CD8-positive, alpha-beta memory T cell (primary cell): Measurements from ENCODE around the gene UCP2. TPM values are rescaled to one million over a fixed set of nuclear protein-coding genes. Genes with fewer than 3 reads are reported as not detected.

ENCODE experiments used
- CTCF ChIA-PET: fragments of 350-600 bp; sonication (Branson Sonifier 250); formaldehyde crosslinking; loops from one replicate; lab custom pipeline; 2021; ENCODE audit warnings: antibody characterized with exemption; lab: Charles Lee
- POLR2A ChIA-PET: fragments of 350-600 bp; sonication (Branson Sonifier 250); formaldehyde crosslinking; loops from one replicate; lab custom pipeline; 2021; ENCODE audit warnings: antibody characterized with exemption; lab: Charles Lee
- DNase-seq, 5 donors: peaks; one replicate each; pipeline versions ENCODE4 v3.0.0 to v3.0.0-alpha.2; 2020 to 2022; ENCODE audit warnings: mixed read lengths in 1 of 5
- H3K27ac ChIP-seq: one replicate; pipeline ENCODE4 v1.7.0; 2013; ENCODE audit warnings: low read depth, mild to moderate bottlenecking, low read length, moderate library complexity
- H3K27me3 ChIP-seq: 2 replicates; pipeline ENCODE4 v1.7.0; 2013; ENCODE audit warnings: low read length, mild to moderate bottlenecking; ENCODE audit not compliant: insufficient read depth, poor library complexity, severe bottlenecking
- H3K36me3 ChIP-seq: 2 replicates; pipeline ENCODE4 v1.7.0; 2013; ENCODE audit warnings: mild to moderate bottlenecking, low read length, moderate library complexity; ENCODE audit not compliant: insufficient read depth
- H3K4me1 ChIP-seq: 2 replicates; pipeline ENCODE4 v1.7.0; 2013; ENCODE audit warnings: mild to moderate bottlenecking, low read length, moderate library complexity; ENCODE audit not compliant: insufficient read depth
- H3K4me3 ChIP-seq: 2 replicates; pipeline ENCODE4 v1.7.0; 2013; ENCODE audit warnings: mild to moderate bottlenecking, low read length
- H3K9me3 ChIP-seq: 2 replicates; pipeline ENCODE4 v1.7.0; 2013; ENCODE audit warnings: mild to moderate bottlenecking, low read length
- H3K27ac Mint-ChIP-seq, 8 donors: one replicate each; pipeline ENCODE4 v1.8.0; 2020 to 2021; ENCODE audit warnings: mixed read lengths in 8 of 8, mild to moderate bottlenecking in 6 of 8, inconsistent platforms in 3 of 8, moderate library complexity in 3 of 8
- H3K27me3 Mint-ChIP-seq, 2 donors: one replicate each; pipeline ENCODE4 v1.8.0; 2020 to 2021; ENCODE audit warnings: mixed read lengths in 2 of 2, mild to moderate bottlenecking in 1 of 2, moderate library complexity in 1 of 2
- H3K36me3 Mint-ChIP-seq, 3 donors: one replicate each; pipeline ENCODE4 v1.8.0; 2020 to 2021; ENCODE audit warnings: mixed read lengths in 3 of 3, inconsistent platforms in 1 of 3, mild to moderate bottlenecking in 1 of 3
- H3K4me1 Mint-ChIP-seq, 3 donors: one replicate each; pipeline ENCODE4 v1.8.0; 2020 to 2021; ENCODE audit warnings: mixed read lengths in 3 of 3, inconsistent platforms in 1 of 3, mild to moderate bottlenecking in 1 of 3
- H3K4me3 Mint-ChIP-seq, 7 donors: one replicate each; pipeline ENCODE4 v1.8.0; 2020 to 2021; ENCODE audit warnings: mixed read lengths in 7 of 7, mild to moderate bottlenecking in 6 of 7, moderate library complexity in 4 of 7, inconsistent platforms in 2 of 7
- H3K9me3 Mint-ChIP-seq, 5 donors: one replicate each; pipeline ENCODE4 v1.8.0; 2020 to 2022; ENCODE audit warnings: mixed read lengths in 5 of 5, mild to moderate bottlenecking in 3 of 5, moderate library complexity in 2 of 5, inconsistent platforms in 1 of 5
- polyA plus RNA-seq: library from polyadenylated mRNA; unstranded; fragments of 300-500 nt; fragmentation: Illumina TruSeq; gene quantifications from one replicate; pipeline ENCODE4 v1.2.3, GENCODE V29; 2021
- total RNA-seq, 2 experiments: library from RNA; stranded (reverse); gene quantifications; one replicate each; pipeline ENCODE4 v1.2.3, GENCODE V29; 2021

UCP2 gene, protein sequence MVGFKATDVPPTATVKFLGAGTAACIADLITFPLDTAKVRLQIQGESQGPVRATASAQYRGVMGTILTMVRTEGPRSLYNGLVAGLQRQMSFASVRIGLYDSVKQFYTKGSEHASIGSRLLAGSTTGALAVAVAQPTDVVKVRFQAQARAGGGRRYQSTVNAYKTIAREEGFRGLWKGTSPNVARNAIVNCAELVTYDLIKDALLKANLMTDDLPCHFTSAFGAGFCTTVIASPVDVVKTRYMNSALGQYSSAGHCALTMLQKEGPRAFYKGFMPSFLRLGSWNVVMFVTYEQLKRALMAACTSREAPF
- total RNA-seq: 100 to 1,000 TPM; 279 to 295 TPM
- 962 TPM for polyA plus RNA-seq

DNA sequence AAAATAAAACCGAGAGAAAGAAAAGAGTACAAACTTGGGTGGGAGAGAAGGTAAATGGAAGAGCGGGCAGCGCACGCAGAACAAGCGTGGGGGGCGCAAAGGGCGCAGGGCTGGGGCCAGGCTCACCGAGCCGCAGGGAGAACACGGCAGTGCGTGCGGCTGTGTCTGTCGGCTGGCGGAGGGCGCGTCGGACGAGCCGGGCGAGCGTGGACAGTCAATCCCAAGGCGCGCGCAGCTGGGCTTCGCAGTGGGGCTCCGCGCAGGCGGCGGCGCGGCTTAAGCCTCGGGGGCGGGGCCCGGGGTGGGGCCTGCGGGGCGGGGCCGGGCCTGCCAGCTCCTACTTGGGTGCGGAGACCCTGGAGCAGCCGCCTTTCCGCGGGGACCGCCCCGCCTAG lies at the start of gene UCP2:
UCP2 (minus strand) TSS at position 249 of the 395 bp plus-strand sequence. CDS start 4,465 bp downstream, outside the sequence.
- Histone ChIP-seq H3K4me3 (peak within 1 kb of the TSS; percentile 97), H3K27ac (peak within 1 kb of the TSS; percentile 95), H3K36me3 (peaks cover 33% of the 10 kb centered on the region), H3K4me1 (peaks cover 45% of the 10 kb centered on the region), H3K9me3 (no peaks in the 10 kb centered on the region), H3K27me3 (no peaks in the 10 kb centered on the region)
- POLR2A ChIA-PET: interaction anchor here (0.7 to 6.8 kb wide), 8 partner anchors 12 to 1999 kb away, joined by 3 to 150 read pairs (median 5); partner anchors contain the start of gene C2CD3
- Mint-ChIP-seq H3K9me3 (peaks cover 0 to 4% (median 0%) of the 10 kb centered on the region in 5 donors), H3K27ac (peak within 1 kb of the TSS; percentile 94 to 100 (median 100)), H3K4me3 (peak within 1 kb of the TSS; percentile 98 to 100 (median 99)), H3K27me3 (peaks cover 0 to 4% of the 10 kb centered on the region in 2 donors), H3K4me1 (peaks cover 43 to 56% (median 47%) of the 10 kb centered on the region in 3 donors), H3K36me3 (peaks cover 20 to 54% (median 23%) of the 10 kb centered on the region in 3 donors)
- peak; percentile 72 to 88 (median 80) for DNase-seq
- CTCF ChIA-PET: interaction anchor here (1.0 to 5.6 kb wide), 6 partner anchors 9 to 23 kb away, joined by 3 to 40 read pairs (median 6); no protein-coding TSS in a partner anchor

DNA sequence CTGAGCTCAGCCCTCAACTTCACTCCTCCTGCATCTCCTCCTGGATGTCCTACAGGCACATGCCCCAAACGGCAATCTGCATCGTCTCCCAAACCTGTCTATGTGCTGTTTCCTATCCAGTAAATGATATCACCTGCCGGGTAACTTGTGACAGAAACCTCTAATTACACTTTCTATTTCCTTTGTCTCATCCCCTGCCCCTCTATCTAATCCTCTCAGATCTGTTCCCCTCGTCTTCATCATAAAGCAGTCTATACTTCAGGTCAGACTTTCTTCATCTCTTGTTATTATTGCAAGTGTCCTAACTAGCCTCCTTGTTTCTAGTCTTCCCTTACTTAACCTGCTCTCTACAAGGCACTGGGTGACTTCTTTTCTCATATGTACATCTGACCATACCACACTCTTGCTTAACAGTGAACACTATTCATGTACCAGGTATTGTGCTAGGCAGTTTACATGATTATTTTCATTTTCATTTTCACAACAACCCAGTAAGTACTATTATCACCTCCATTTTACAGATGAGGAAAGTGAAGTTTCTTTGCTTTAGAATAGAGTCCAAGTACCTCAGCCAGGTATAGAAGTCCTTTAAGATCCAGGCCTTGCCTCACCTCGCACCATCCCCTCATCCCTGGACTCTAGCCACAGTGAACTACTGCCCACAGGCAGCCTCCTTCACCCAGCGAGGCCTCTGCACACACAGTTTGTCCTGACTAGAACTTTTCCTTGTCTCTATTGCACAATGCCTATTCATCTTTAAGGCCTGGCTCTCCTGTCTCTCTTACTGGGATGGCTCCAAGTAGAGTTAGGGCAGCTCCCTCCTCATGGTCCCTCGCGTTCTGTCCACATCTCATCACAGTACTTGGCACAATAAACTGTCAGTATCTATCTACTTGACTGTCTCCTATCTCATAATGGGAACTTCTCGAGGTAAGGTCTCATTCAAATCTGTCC lies 48.4 kb upstream of the UCP2 start:
- H3K4me1 Mint-ChIP-seq: peaks cover 23 to 38% (median 36%) of the 10 kb centered on the region in 3 donors
- peaks cover 15% of the 10 kb centered on the region for H3K4me1 ChIP-seq
- H3K27ac Mint-ChIP-seq: peak overlapping the region; percentile 73 to 99 (median 84)
- no peaks in the 10 kb centered on the region for H3K27me3 ChIP-seq
- CTCF ChIA-PET: interaction anchor here (0.6 to 1.1 kb wide), 4 partner anchors 17 to 66 kb away, joined by 3 to 4 read pairs (median 3); no protein-coding TSS in a partner anchor
- POLR2A ChIA-PET: no interaction called here
- H3K9me3 Mint-ChIP-seq: no peaks in the 10 kb centered on the region
- no peaks in the 10 kb centered on the region for H3K27me3 Mint-ChIP-seq
- peak overlapping the region; percentile 15 for H3K4me3 ChIP-seq
- no peak overlapping the region for H3K27ac ChIP-seq
- peaks cover 11 to 58% (median 19%) of the 10 kb centered on the region in 3 donors for H3K36me3 Mint-ChIP-seq
- no peak for DNase-seq
- H3K9me3 ChIP-seq: no peaks in the 10 kb centered on the region
- H3K36me3 ChIP-seq: peaks cover 7% of the 10 kb centered on the region
- H3K4me3 Mint-ChIP-seq: peak overlapping the region; percentile 27 to 79 (median 69)

DNA sequence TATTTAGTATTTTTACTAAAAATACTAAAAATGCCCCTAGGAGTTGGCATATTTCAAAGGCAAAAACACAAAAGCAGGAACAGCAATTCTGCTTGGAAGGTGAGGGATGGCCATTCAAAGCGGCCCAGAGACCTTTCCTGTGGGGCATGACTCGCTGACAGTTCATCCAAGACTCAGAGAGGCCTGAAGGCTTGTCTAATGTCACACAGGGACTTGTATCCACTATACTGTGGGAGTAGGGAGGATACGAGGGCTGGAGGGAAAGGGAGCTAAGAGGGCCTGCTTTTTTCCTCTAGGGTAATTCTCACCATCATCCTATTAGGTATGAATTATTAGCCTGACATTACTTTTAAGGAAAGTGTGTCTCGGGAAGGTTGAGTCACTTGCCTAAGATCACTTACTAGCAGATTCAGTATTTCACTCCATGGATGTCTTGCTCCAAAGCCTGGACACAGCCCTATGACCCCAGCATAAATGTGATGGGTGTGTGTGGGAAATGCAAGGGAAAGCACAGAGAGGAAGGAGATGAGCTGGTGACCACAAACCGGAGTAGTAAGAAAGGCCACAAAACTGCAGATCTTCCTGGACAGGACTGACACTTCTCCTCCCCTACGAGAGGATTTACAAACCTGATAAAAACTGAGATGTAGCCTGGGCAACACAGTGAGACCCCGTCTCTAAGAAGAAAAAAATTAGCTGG lies 43.0 kb upstream of the UCP2 start:
- no peaks in the 10 kb centered on the region for H3K27me3 Mint-ChIP-seq
- Histone ChIP-seq H3K27ac (no peak overlapping the region), H3K4me3 (no peak overlapping the region), H3K27me3 (no peaks in the 10 kb centered on the region), H3K9me3 (no peaks in the 10 kb centered on the region), H3K36me3 (no peaks in the 10 kb centered on the region), H3K4me1 (peaks cover 14% of the 10 kb centered on the region)
- H3K4me3 Mint-ChIP-seq: peak overlapping the region in 2 of 7 donors; percentile 11 to 29
- ChIA-PET POLR2A (no interaction called here), CTCF (interaction anchor here (0.6 to 1.4 kb wide), 3 partner anchors 12 to 61 kb away, joined by 3 read pairs; no protein-coding TSS in a partner anchor)
- no peaks in the 10 kb centered on the region for H3K9me3 Mint-ChIP-seq
- peaks cover 20 to 38% (median 26%) of the 10 kb centered on the region in 3 donors for H3K4me1 Mint-ChIP-seq
- peaks cover 22 to 42% (median 22%) of the 10 kb centered on the region in 3 donors for H3K36me3 Mint-ChIP-seq
- DNase-seq: no peak
- H3K27ac Mint-ChIP-seq: peak overlapping the region in 5 of 8 donors; percentile 11 to 75 (median 40)

DNA sequence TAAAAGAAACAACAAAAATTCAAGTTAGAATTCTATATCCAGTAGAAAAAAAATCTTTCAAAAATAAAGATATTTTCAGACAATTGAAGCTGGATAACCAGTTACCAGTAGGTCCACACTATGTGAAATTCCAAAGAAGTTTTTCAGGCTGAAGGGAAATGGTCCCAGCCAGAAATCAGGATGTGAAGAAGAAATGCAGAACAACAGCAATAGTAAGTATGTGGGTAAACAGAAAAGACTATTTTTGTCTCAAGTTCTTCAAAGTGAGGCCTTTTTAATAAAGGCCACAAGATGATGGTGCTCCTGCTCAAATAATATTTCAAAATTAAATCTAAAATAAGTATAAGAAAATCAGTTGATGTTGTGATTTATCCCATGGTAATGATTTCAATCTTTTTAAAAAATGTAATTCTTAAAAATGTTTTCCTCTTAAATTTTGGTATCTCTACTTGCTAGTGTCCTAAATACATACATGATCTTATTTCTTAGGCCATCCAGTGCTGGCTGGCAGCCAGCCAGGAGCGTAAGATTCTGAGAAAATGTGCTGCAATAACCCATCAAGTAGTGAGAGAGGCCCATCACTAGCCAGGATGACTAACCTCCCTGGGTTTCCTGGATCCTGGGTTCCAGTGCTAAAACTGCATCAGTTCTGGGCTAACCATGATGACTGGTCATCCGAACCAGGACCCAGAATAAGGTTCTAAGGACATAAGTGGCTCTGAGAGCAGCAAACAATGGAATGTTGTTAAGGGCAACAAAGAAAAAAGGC lies 41.8 kb upstream of the UCP2 start:
- ChIA-PET CTCF (no interaction called here), POLR2A (no interaction called here)
- Histone ChIP-seq H3K36me3 (no peaks in the 10 kb centered on the region), H3K4me1 (peaks cover 20% of the 10 kb centered on the region), H3K27me3 (no peaks in the 10 kb centered on the region), H3K9me3 (no peaks in the 10 kb centered on the region), H3K4me3 (no peak overlapping the region), H3K27ac (no peak overlapping the region)
- Mint-ChIP-seq H3K27ac (peak overlapping the region in 2 of 8 donors; percentile 25 to 49), H3K4me3 (no peak overlapping the region), H3K9me3 (no peaks in the 10 kb centered on the region), H3K27me3 (no peaks in the 10 kb centered on the region), H3K4me1 (peaks cover 13 to 28% (median 17%) of the 10 kb centered on the region in 3 donors), H3K36me3 (peaks cover 22 to 42% (median 22%) of the 10 kb centered on the region in 3 donors)
- no peak for DNase-seq

DNA sequence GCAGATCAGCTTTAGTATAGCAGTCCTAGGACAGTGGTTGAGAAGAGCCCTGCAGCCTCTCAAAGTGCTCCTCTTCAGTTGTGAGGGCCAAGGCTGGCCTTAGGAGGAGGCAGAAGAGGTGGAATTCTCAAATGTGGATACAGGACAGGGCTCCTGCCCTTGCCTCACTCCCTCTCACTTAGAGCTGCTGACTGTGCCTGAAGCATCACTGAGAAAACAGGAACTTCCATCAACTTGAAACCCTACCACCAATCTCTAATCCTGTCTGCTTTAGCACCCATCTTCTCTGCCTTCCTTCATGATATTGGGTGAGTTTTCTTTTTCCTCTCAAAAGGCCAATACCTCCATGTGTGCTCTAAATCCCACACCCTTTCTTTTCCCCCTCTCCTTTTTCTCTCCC lies 40.6 kb upstream of the UCP2 start:
- Mint-ChIP-seq H3K4me3 (no peak overlapping the region), H3K27me3 (no peaks in the 10 kb centered on the region), H3K36me3 (peaks cover 15 to 34% (median 22%) of the 10 kb centered on the region in 3 donors), H3K9me3 (no peaks in the 10 kb centered on the region), H3K4me1 (peaks cover 12 to 29% (median 12%) of the 10 kb centered on the region in 3 donors), H3K27ac (peak overlapping the region in 1 of 8 donors; percentile 64)
- Histone ChIP-seq H3K4me1 (peaks cover 31% of the 10 kb centered on the region), H3K27ac (no peak overlapping the region), H3K9me3 (no peaks in the 10 kb centered on the region), H3K27me3 (no peaks in the 10 kb centered on the region), H3K4me3 (no peak overlapping the region), H3K36me3 (no peaks in the 10 kb centered on the region)
- CTCF ChIA-PET: no interaction called here
- POLR2A ChIA-PET: no interaction called here
- no peak for DNase-seq

DNA sequence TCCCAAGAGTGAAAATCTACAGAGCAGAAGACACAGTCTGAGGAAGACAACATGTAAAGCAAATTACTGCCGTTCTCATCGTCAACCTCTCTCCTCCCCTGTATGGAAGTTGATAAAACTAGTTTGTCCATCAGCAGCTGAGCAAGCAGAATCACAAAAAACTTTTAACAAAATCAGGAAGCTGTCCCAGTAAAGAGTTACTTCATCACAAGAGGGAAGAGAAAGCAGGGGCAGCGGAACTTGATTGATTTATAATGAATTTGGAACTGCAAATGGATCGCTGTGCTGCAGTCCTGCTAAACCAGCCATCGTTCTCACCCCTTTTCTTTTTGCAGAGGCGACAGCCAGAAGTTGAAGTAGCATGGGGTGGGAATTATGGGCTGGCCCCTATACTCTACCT lies 39.9 kb upstream of the UCP2 start:
- DNase-seq: no peak
- H3K36me3 ChIP-seq: no peaks in the 10 kb centered on the region
- H3K9me3 ChIP-seq: no peaks in the 10 kb centered on the region
- no peak overlapping the region for H3K4me3 Mint-ChIP-seq
- no peak overlapping the region for H3K27ac ChIP-seq
- CTCF ChIA-PET: no interaction called here
- H3K4me3 ChIP-seq: no peak overlapping the region
- POLR2A ChIA-PET: no interaction called here
- H3K27me3 Mint-ChIP-seq: no peaks in the 10 kb centered on the region
- peaks cover 12 to 31% (median 17%) of the 10 kb centered on the region in 3 donors for H3K36me3 Mint-ChIP-seq
- peaks cover 34% of the 10 kb centered on the region for H3K4me1 ChIP-seq
- H3K9me3 Mint-ChIP-seq: no peaks in the 10 kb centered on the region
- peaks cover 12 to 34% (median 12%) of the 10 kb centered on the region in 3 donors for H3K4me1 Mint-ChIP-seq
- H3K27ac Mint-ChIP-seq: no peak overlapping the region
- H3K27me3 ChIP-seq: no peaks in the 10 kb centered on the region

DNA sequence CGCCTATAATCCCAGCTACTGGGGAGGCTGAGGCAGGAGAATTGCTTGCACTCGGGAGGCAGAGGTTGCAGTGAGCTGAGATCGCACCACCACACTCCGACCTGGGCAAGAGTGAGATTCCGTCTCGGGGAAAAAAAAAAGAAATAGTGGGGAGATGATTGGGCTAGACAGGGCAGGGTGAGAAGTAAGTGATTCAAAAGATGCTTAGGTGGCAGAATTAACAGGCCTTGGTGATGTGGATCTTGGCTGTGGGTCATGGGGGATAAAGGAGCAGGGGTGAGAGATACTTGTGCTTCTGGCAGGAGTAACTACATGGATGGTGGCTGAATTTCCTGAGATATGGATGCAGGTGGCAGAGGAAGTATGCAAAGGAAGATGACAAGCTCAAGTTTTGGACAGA lies 39.4 kb upstream of the UCP2 start:
- H3K27me3 Mint-ChIP-seq: no peaks in the 10 kb centered on the region
- Histone ChIP-seq H3K36me3 (no peaks in the 10 kb centered on the region), H3K4me1 (peaks cover 34% of the 10 kb centered on the region), H3K9me3 (no peaks in the 10 kb centered on the region), H3K4me3 (no peak overlapping the region), H3K27me3 (no peaks in the 10 kb centered on the region), H3K27ac (no peak overlapping the region)
- no peaks in the 10 kb centered on the region for H3K9me3 Mint-ChIP-seq
- peaks cover 15 to 34% (median 15%) of the 10 kb centered on the region in 3 donors for H3K36me3 Mint-ChIP-seq
- DNase-seq: no peak
- H3K27ac Mint-ChIP-seq: no peak overlapping the region
- CTCF ChIA-PET: interaction anchor here (1.3 kb wide), 1 partner anchor 17 kb away, joined by 3 read pairs; no protein-coding TSS in a partner anchor
- H3K4me1 Mint-ChIP-seq: peaks cover 14 to 39% (median 14%) of the 10 kb centered on the region in 3 donors
- POLR2A ChIA-PET: no interaction called here
- no peak overlapping the region for H3K4me3 Mint-ChIP-seq
